OCI-LY7 (cell line): ENCODE measurements around the gene CBFA2T3.

Experiments used
- EZH2phosphoT487 ChIP-seq: fragments of 200-600 bp; sonication (generic); IDR thresholded peaks from 2 replicates; pipeline ENCODE4 v1.6.1; 2018; ENCODE audit warnings: low read depth, borderline replicate concordance, mild to moderate bottlenecking, mixed run types, antibody characterized with exemption, low read length, moderate library complexity, mixed read lengths
- TF ChIP-seq, protein P1 (sequence below): fragments of 200-600 bp; sonication (generic); conservative IDR thresholded peaks from 2 replicates; pipeline ENCODE4 v1.5.1; 2014; ENCODE audit warnings: mild to moderate bottlenecking, antibody characterized with exemption, low read length, moderate library complexity, mixed read lengths

DNA sequence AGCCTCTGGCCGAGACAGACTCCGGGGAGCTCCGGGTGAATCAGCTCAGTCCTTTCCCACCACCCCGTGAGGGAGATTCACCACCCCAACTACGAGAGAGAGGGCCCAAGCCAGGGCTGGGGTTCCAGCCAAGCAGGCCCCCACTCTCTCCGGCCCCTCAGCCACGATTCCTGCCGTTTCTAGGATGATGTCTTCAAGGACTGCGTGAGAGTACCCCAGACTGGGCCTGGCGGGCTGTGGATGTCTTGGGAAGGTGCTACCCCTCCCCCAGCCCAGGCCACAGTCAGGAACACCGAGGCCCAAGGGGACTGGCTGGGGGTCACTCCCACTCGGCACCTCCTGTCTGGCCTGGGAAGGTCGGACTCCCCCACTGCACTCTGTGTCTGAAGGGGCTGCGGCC lies 89.0 kb downstream of the CBFA2T3 start:
- TF ChIP-seq, protein P1, sequence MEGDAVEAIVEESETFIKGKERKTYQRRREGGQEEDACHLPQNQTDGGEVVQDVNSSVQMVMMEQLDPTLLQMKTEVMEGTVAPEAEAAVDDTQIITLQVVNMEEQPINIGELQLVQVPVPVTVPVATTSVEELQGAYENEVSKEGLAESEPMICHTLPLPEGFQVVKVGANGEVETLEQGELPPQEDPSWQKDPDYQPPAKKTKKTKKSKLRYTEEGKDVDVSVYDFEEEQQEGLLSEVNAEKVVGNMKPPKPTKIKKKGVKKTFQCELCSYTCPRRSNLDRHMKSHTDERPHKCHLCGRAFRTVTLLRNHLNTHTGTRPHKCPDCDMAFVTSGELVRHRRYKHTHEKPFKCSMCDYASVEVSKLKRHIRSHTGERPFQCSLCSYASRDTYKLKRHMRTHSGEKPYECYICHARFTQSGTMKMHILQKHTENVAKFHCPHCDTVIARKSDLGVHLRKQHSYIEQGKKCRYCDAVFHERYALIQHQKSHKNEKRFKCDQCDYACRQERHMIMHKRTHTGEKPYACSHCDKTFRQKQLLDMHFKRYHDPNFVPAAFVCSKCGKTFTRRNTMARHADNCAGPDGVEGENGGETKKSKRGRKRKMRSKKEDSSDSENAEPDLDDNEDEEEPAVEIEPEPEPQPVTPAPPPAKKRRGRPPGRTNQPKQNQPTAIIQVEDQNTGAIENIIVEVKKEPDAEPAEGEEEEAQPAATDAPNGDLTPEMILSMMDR, result no peak
- TF ChIP-seq EZH2phosphoT487, result no peak
